ENCODE data around the gene NDUFS6.

The NDUFS6 gene

GRCh38 chr5:1845696-1846095, 44.5 kb downstream of the NDUFS6 start:
- Histone ChIP-seq H3K4me3 (ENCODE audit: low read depth, low read length, poor library complexity, severe bottlenecking) (no peak overlapping the region), H3K9me3 (ENCODE audit: low read length) (no peaks in the 10 kb centered on the region), H3F3A (ENCODE audit: insufficient read depth, low read length) (no peaks in the 10 kb centered on the region), H3K4me1 (ENCODE audit: insufficient read depth, low read length, severe bottlenecking) (no peaks in the 10 kb centered on the region), H3K27ac (ENCODE audit: low read depth, low read length, poor library complexity, severe bottlenecking) (no peak overlapping the region), H4K20me1 (ENCODE audit: insufficient read depth, low read length) (no peaks in the 10 kb centered on the region), H3K9ac (ENCODE audit: low read length) (no peak overlapping the region), H3K79me2 (ENCODE audit: insufficient read depth, low read length) (no peaks in the 10 kb centered on the region), H2AFZ (ENCODE audit: low read length) (no peak overlapping the region), H3K27me3 (ENCODE audit: insufficient read depth, low read length) (peaks cover 5% of the 10 kb centered on the region), H3K4me2 (ENCODE audit: low read length) (no peak overlapping the region), H3K9me2 (ENCODE audit: low read depth, low read length) (no peaks in the 10 kb centered on the region), H3K36me3 (ENCODE audit: insufficient read depth, low read length) (no peaks in the 10 kb centered on the region)
- TF ChIP-seq CTCF (IDR thresholded peaks at IDR 0.05; ENCODE audit: low read length) (no peak), EZH2 (IDR thresholded peaks at IDR 0.05; ENCODE audit: borderline replicate concordance, low read length) (no peak)

GRCh38 chr5:1846583-1846982, 45.4 kb downstream of the NDUFS6 start:
- H3K9ac ChIP-seq (ENCODE audit: low read length), result no peak overlapping the region
- no peak overlapping the region for H3K4me2 ChIP-seq (ENCODE audit: low read length)
- no peaks in the 10 kb centered on the region for H3K4me1 ChIP-seq (ENCODE audit: insufficient read depth, low read length, severe bottlenecking)
- no peak for TF ChIP-seq EZH2 (IDR thresholded peaks at IDR 0.05; ENCODE audit: borderline replicate concordance, low read length)
- TF ChIP-seq CTCF (IDR thresholded peaks at IDR 0.05; ENCODE audit: low read length), result no peak
- H3K79me2 ChIP-seq (ENCODE audit: insufficient read depth, low read length), result no peaks in the 10 kb centered on the region
- H3K27ac ChIP-seq (ENCODE audit: low read depth, low read length, poor library complexity, severe bottlenecking), result no peak overlapping the region
- H2AFZ ChIP-seq (ENCODE audit: low read length), result no peak overlapping the region
- no peaks in the 10 kb centered on the region for H4K20me1 ChIP-seq (ENCODE audit: insufficient read depth, low read length)
- H3F3A ChIP-seq (ENCODE audit: insufficient read depth, low read length), result no peaks in the 10 kb centered on the region
- H3K4me3 ChIP-seq (ENCODE audit: low read depth, low read length, poor library complexity, severe bottlenecking), result no peak overlapping the region
- H3K9me3 ChIP-seq (ENCODE audit: low read length), result no peaks in the 10 kb centered on the region
- peaks cover 5% of the 10 kb centered on the region for H3K27me3 ChIP-seq (ENCODE audit: insufficient read depth, low read length)
- no peaks in the 10 kb centered on the region for H3K9me2 ChIP-seq (ENCODE audit: low read depth, low read length)
- H3K36me3 ChIP-seq (ENCODE audit: insufficient read depth, low read length), result no peaks in the 10 kb centered on the region

DNA sequence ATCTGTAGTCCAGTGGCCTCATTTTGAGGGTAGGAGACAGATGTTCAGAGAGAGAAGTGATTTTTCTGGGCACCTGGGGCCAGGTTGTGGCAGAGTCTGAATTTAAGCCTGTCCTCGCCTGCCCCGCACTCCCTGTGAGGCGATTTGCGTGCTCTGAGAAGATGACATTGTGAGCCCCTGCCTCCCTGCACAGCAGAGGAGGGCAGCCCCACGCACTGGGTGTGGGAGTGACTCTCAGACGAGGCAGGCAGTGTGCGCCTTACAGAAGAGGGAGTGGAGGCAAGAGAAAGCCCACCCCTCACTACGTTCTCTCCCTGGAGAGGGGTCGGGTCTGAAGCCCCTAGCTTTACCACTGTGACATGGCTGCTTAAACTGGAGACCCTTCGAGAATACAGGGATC, 45.8 kb downstream of the NDUFS6 start:
- Histone ChIP-seq H3K79me2 (ENCODE audit: insufficient read depth, low read length) (no peaks in the 10 kb centered on the region), H3K9me2 (ENCODE audit: low read depth, low read length) (no peaks in the 10 kb centered on the region), H3K4me2 (ENCODE audit: low read length) (no peak overlapping the region), H2AFZ (ENCODE audit: low read length) (no peak overlapping the region), H3K9ac (ENCODE audit: low read length) (no peak overlapping the region), H3K36me3 (ENCODE audit: insufficient read depth, low read length) (no peaks in the 10 kb centered on the region), H3K4me3 (ENCODE audit: low read depth, low read length, poor library complexity, severe bottlenecking) (no peak overlapping the region), H4K20me1 (ENCODE audit: insufficient read depth, low read length) (no peaks in the 10 kb centered on the region), H3K9me3 (ENCODE audit: low read length) (no peaks in the 10 kb centered on the region), H3K27ac (ENCODE audit: low read depth, low read length, poor library complexity, severe bottlenecking) (no peak overlapping the region), H3K4me1 (ENCODE audit: insufficient read depth, low read length, severe bottlenecking) (no peaks in the 10 kb centered on the region), H3F3A (ENCODE audit: insufficient read depth, low read length) (no peaks in the 10 kb centered on the region), H3K27me3 (ENCODE audit: insufficient read depth, low read length) (peaks cover 5% of the 10 kb centered on the region)
- TF ChIP-seq CTCF (IDR thresholded peaks at IDR 0.05; ENCODE audit: low read length) (no peak), EZH2 (IDR thresholded peaks at IDR 0.05; ENCODE audit: borderline replicate concordance, low read length) (no peak)
